Measurements from ENCODE around the gene FUT2. TPM values are rescaled to one million over a fixed set of nuclear protein-coding genes. Genes with fewer than 3 reads are reported as not detected.
"Not testable (repeated sequence)": the region's sequence is repeated elsewhere in the genome, so short reads cannot be mapped to it uniquely, and the experiment has no call there.

FUT2 gene
- total RNA-seq, 1 donor from 2014 or later: not detected

DNA sequence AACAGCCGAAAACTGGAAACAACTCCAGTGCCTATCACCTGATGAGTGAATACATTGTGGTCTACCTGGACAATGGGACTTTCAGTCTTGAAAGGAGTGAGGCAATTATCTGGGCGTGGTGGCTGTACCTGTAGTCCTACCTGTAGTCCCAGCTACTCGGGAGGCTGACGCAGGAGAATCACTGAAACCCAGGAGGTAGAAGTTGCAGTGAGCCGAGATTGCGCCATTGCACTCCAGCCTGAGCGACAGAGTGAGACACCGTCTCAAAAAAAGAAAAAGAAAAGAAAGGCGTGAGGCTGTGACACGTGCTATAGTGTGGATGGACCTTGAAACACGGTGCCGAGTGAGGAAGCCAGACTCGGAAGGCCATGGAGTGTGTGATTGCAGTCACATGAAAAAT, 18.9 kb upstream of the FUT2 start:
- Histone ChIP-seq H3K4me1 (peaks cover 0 to 2% of the 10 kb centered on the region in 2 donors), H3K27me3 (no peaks in the 10 kb centered on the region), H3K27ac (no peak overlapping the region), H3K9me3 (no peaks in the 10 kb centered on the region), H3K4me3 (no peak overlapping the region), H3K36me3 (no peaks in the 10 kb centered on the region)
- TF ChIP-seq, protein P1, sequence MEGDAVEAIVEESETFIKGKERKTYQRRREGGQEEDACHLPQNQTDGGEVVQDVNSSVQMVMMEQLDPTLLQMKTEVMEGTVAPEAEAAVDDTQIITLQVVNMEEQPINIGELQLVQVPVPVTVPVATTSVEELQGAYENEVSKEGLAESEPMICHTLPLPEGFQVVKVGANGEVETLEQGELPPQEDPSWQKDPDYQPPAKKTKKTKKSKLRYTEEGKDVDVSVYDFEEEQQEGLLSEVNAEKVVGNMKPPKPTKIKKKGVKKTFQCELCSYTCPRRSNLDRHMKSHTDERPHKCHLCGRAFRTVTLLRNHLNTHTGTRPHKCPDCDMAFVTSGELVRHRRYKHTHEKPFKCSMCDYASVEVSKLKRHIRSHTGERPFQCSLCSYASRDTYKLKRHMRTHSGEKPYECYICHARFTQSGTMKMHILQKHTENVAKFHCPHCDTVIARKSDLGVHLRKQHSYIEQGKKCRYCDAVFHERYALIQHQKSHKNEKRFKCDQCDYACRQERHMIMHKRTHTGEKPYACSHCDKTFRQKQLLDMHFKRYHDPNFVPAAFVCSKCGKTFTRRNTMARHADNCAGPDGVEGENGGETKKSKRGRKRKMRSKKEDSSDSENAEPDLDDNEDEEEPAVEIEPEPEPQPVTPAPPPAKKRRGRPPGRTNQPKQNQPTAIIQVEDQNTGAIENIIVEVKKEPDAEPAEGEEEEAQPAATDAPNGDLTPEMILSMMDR (IDR thresholded peaks at IDR 0.05): no peak
- DNase-seq (ENCODE audit: low spot score in 2 of 2): no peak
- intact Hi-C loops (cut with DNase I): no loop called here

DNA sequence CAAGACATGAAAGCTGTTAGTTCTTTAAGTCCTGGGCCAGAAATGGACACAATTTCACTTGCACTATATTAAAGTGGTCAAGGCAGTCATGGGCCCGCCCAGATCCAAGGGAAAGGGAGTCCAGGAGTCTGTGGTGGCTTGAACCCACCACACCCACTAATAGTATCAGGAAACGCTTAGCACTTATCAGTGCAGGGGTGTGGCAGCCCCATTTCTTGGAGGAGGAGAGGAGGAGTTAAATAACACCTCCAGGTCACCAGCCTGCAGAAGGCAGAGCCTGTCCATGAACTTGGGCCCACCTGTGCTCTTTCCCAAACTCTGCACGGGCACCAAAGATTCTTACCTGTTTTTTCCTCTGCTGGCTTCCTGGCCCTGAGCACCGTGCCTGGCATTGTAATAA, 17.6 kb upstream of the FUT2 start:
- intact Hi-C loops (cut with DNase I): no loop called here
- Histone ChIP-seq H3K4me1 (peaks cover 0 to 2% of the 10 kb centered on the region in 2 donors), H3K36me3 (no peaks in the 10 kb centered on the region), H3K4me3 (no peak overlapping the region), H3K27me3 (no peaks in the 10 kb centered on the region), H3K9me3 (no peaks in the 10 kb centered on the region), H3K27ac (no peak overlapping the region)
- no peak for DNase-seq (ENCODE audit: low spot score in 2 of 2)
- TF ChIP-seq, protein P1 (IDR thresholded peaks at IDR 0.05): no peak

DNA sequence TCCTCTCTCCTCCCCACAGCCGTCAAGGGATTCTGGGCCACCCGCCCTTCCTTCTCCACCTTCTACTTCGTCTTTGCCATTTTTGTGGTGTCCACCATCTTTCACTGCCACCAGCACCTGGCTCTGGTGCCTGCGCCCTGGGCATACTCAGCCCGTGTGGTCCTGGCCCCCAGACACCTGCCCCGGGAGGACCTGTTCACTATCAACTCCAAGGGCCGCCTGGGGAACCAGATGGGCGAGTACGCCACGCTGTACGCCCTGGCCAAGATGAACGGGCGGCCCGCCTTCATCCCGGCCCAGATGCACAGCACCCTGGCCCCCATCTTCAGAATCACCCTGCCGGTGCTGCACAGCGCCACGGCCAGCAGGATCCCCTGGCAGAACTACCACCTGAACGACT, 15.8 kb upstream of the FUT2 start:
- H3K27ac ChIP-seq; H3K4me3 ChIP-seq; H3K4me1 ChIP-seq; DNase-seq (ENCODE audit: low spot score in 2 of 2); H3K9me3 ChIP-seq; intact Hi-C loops (cut with DNase I); H3K27me3 ChIP-seq; H3K36me3 ChIP-seq: not testable (repeated sequence)

DNA sequence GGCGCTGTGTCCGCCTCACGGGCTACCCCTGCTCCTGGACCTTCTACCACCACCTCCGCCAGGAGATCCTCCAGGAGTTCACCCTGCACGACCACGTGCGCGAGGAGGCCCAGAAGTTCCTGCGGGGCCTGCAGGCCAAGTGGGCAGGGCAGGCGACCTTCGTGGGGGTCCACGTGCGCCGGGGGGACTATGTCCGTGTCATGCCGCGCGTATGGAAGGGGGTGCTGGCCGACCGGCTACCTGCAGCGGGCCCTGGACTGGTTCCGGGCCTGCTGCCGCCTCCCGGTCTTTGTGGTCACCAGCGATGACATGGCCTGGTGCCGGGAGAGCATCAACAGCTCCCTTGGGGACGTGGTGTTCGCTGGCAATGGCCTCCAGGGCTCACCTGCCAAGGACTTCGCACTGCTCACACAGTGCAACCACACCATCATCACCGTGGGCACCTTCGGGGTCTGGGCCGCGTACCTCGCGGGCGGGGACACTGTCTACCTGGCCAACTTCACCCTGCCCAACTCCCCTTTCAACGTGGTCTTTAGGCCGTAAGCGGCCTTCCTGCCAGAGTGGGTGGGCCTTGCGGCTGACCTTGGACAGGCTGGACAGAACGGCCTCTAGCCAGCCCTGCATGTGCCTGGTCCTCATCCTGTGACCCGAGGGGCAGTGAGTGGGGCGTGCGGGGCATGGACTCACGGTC, 15.2 kb upstream of the FUT2 start:
- TF ChIP-seq, protein P1 (IDR thresholded peaks at IDR 0.05): no peak
- Histone ChIP-seq H3K27me3 (no peaks in the 10 kb centered on the region), H3K9me3 (no peaks in the 10 kb centered on the region), H3K4me1 (peaks cover 0 to under 1% of the 10 kb centered on the region in 2 donors), H3K27ac (no peak overlapping the region), H3K4me3 (no peak overlapping the region), H3K36me3 (no peaks in the 10 kb centered on the region)
- DNase-seq (ENCODE audit: low spot score in 2 of 2): no peak
- intact Hi-C loops (cut with DNase I): no loop called here

DNA sequence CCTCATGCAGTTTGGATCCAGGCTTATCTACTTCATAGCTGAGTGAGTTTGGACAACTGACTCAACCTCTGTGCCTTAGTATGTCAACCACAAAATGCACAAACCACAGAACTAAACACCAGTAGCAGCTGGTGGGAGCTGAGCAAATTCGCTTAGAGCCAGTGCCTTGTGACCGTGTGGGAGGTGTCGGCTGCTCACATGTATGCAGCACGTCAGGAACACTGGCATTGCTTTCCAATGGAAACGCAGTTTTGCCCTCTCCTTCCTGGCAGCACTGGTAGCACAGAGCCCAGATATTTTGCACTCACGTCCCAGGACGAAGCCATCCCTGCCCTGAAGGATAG, 14.7 kb upstream of the FUT2 start:
- intact Hi-C loops (cut with DNase I): no loop called here
- no peaks in the 10 kb centered on the region for H3K36me3 ChIP-seq
- no peaks in the 10 kb centered on the region for H3K27me3 ChIP-seq
- no peak overlapping the region for H3K27ac ChIP-seq
- TF ChIP-seq, protein P1 (IDR thresholded peaks at IDR 0.05): no peak
- no peaks in the 10 kb centered on the region for H3K4me1 ChIP-seq
- no peak for DNase-seq (ENCODE audit: low spot score in 2 of 2)
- H3K9me3 ChIP-seq: no peaks in the 10 kb centered on the region
- no peak overlapping the region for H3K4me3 ChIP-seq

DNA sequence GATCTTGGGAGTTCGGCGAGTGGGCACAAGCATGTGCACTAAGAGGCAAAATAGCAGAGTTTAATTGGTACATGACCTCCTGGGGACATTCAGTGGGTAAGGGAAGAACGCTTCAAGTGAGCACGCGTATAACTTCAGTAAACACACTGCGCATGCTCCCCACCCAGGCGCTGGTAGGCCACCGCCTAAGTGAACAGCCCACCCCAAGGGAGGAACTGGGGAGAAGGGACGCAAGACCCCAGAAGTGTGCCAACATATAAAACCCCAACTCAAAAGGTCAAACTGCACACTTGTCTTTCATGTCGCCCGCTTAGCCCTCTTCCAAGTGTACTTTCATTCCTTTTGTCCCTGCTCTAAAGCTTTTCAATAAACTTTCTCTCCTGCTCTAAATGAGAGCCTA, 12.4 kb upstream of the FUT2 start:
- no peak for DNase-seq (ENCODE audit: low spot score in 2 of 2)
- Histone ChIP-seq H3K27ac (no peak overlapping the region), H3K27me3 (no peaks in the 10 kb centered on the region), H3K4me1 (no peaks in the 10 kb centered on the region), H3K4me3 (no peak overlapping the region), H3K36me3 (no peaks in the 10 kb centered on the region), H3K9me3 (no peaks in the 10 kb centered on the region)
- TF ChIP-seq, protein P1 (IDR thresholded peaks at IDR 0.05): no peak
- intact Hi-C loops (cut with DNase I): no loop called here
